Left ventricle myocardium inferior (tissue), 1 donor: ENCODE data around the gene SLC35D3. TPM values are rescaled to one million over a fixed set of nuclear protein-coding genes. Genes with fewer than 3 reads are reported as not detected.

ENCODE experiments used
- DNase-seq: peaks from one replicate; pipeline ENCODE4 v3.0.0-alpha.2; 2020
- H3K27ac ChIP-seq: fragments of 200-600 bp; replicated peaks from 2 replicates; pipeline ENCODE4 v1.8.0; 2021
- H3K27me3 ChIP-seq: fragments of 200-600 bp; 2 replicates; pipeline ENCODE4 v1.8.0; 2021; ENCODE audit warnings: low read depth
- H3K36me3 ChIP-seq: fragments of 200-600 bp; 2 replicates; pipeline ENCODE4 v1.8.0; 2021
- H3K4me1 ChIP-seq: fragments of 200-600 bp; 2 replicates; pipeline ENCODE4 v1.8.0; 2021
- H3K4me3 ChIP-seq: fragments of 200-600 bp; 2 replicates; pipeline ENCODE4 v1.8.0; 2021; ENCODE audit warnings: mild to moderate bottlenecking, moderate library complexity
- H3K9me3 ChIP-seq: fragments of 200-600 bp; replicated peaks from 2 replicates; pipeline ENCODE4 v1.8.0; 2021
- intact Hi-C: fragments of 100-400 bp; cut with micrococcal nuclease; formaldehyde crosslinking; loops from one replicate; pipeline ENCODE4 v1.11.0; 2022
- total RNA-seq: library from RNA; stranded (reverse); fragmentation: NEBNext Ultra II Directional; extraction: Animal tissue kit (Norgen Biotek cat#: 25700); gene quantifications from one replicate; pipeline ENCODE4 v1.2.1, GENCODE V29; 2021
- TF ChIP-seq, protein P1 (sequence below): fragments of 200-600 bp; IDR thresholded peaks from 2 replicates; pipeline ENCODE4 v1.8.0; 2021; ENCODE audit warnings: antibody characterized with exemption, mild to moderate bottlenecking, borderline replicate concordance
- donor health status: DM: no; HTN: yes; CAD: no; lungs with severe emphysema.

The SLC35D3 gene
- total RNA-seq, 1 donor from 2014 or later = 0.08 TPM

DNA sequence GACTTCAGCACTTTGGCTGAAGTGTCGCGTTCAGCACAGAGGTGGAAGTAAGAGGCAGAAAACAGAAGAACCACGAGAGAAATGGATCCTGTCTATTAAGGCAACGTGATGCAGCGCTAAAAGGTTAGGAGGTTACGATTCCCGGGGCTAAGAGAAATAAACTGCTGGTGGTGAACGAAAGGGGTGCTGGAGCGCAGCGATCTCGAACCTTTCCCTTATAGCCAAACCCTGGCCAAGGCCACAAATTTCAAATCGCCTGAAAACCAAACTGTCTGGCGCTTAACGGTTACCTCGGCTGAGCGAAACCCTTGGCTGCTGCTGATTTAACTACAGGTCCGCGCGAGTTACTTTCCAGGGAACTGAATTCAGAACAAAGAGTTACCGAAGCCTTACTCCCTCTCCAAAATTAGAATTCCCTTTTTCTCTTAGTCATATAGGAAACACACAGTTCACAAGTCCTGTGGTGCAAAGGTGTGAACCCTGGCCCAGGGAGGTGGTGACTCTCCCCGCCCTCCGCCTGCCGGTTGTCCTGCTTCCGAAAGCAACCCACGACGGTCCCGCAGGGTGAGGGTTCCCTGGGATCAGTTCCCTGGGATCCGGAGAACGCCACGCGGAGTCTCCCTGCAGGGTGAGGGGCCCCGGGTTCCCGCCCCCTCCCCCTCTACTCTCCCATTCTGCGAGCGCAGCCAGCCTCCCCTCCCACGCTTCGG lies 1.3 kb upstream of the SLC35D3 start:
- Histone ChIP-seq H3K4me3 (peak overlapping the region; percentile 73), H3K27me3 (peaks cover 76% of the 10 kb centered on the region), H3K4me1 (peaks cover 36% of the 10 kb centered on the region), H3K36me3 (peaks cover 5% of the 10 kb centered on the region), H3K9me3 (no peaks in the 10 kb centered on the region), H3K27ac (no peak overlapping the region)
- TF ChIP-seq, protein P1, sequence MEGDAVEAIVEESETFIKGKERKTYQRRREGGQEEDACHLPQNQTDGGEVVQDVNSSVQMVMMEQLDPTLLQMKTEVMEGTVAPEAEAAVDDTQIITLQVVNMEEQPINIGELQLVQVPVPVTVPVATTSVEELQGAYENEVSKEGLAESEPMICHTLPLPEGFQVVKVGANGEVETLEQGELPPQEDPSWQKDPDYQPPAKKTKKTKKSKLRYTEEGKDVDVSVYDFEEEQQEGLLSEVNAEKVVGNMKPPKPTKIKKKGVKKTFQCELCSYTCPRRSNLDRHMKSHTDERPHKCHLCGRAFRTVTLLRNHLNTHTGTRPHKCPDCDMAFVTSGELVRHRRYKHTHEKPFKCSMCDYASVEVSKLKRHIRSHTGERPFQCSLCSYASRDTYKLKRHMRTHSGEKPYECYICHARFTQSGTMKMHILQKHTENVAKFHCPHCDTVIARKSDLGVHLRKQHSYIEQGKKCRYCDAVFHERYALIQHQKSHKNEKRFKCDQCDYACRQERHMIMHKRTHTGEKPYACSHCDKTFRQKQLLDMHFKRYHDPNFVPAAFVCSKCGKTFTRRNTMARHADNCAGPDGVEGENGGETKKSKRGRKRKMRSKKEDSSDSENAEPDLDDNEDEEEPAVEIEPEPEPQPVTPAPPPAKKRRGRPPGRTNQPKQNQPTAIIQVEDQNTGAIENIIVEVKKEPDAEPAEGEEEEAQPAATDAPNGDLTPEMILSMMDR = no peak
- DNase-seq = no peak
- intact Hi-C loops = no loop called here

DNA sequence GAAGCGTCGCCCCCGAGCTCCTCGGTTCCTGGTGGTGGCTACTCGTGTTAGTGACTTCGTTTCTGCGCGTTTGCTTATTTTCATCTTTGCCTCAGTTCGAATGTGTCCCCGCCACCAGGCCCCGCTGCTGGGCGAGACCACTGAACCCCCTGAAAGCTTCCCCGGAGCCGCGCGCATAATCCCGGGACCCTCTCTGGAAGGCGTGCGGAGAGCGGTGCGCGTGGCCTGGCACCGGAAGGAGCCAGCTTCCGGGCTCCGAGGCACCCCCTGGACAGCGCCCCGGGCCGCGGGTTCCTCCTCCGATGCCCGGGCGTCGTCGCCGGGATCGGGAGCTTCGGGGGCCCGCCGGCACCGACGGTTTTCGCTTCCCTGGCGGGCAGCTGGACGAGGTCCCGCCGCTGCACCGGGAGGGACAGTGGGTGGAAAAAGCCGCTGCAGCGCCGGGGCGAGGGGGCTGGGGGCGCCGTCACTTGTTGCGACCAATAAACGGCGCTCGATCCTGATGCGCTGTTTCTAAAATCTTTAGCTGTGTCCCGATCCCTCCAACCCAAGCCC lies 643 bp upstream of the SLC35D3 start:
- intact Hi-C loops = no loop called here
- Histone ChIP-seq H3K27me3 (peaks cover 76% of the 10 kb centered on the region), H3K27ac (no peak overlapping the region), H3K4me3 (peak overlapping the region; percentile 73), H3K4me1 (peaks cover 36% of the 10 kb centered on the region), H3K36me3 (no peaks in the 10 kb centered on the region), H3K9me3 (no peaks in the 10 kb centered on the region)
- TF ChIP-seq, protein P1 = no peak
- no peak for DNase-seq

DNA sequence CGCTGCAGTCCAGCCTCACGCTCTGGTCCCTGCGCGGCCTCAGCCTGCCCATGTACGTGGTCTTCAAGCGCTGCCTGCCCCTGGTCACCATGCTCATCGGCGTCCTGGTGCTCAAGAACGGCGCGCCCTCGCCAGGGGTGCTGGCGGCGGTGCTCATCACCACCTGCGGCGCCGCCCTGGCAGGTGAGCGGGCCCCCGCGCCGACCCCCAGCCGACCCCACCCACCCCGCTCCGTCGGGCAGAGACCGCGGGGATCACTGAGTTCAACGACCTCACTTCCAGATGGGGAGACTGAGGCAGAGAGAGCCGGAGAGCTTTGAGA lies 545 bp downstream of the SLC35D3 start:
- Histone ChIP-seq H3K4me1 (peaks cover 36% of the 10 kb centered on the region), H3K4me3 (peak overlapping the region; percentile 73), H3K9me3 (no peaks in the 10 kb centered on the region), H3K27me3 (peaks cover 69% of the 10 kb centered on the region), H3K36me3 (no peaks in the 10 kb centered on the region), H3K27ac (no peak overlapping the region)
- DNase-seq = no peak
- intact Hi-C loops = no loop called here
- TF ChIP-seq, protein P1 = no peak

- Histone ChIP-seq H3K36me3 (no peaks in the 10 kb centered on the region), H3K4me1 (peaks cover 36% of the 10 kb centered on the region), H3K27me3 (peaks cover 64% of the 10 kb centered on the region), H3K27ac (no peak overlapping the region), H3K4me3 (peak overlapping the region; percentile 73), H3K9me3 (no peaks in the 10 kb centered on the region)
- intact Hi-C loops = no loop called here
- DNase-seq = no peak
- TF ChIP-seq, protein P1 = no peak
Measured at GRCh38 chr6:136923116-136923953, 1.2 kb downstream of the SLC35D3 start.

DNA sequence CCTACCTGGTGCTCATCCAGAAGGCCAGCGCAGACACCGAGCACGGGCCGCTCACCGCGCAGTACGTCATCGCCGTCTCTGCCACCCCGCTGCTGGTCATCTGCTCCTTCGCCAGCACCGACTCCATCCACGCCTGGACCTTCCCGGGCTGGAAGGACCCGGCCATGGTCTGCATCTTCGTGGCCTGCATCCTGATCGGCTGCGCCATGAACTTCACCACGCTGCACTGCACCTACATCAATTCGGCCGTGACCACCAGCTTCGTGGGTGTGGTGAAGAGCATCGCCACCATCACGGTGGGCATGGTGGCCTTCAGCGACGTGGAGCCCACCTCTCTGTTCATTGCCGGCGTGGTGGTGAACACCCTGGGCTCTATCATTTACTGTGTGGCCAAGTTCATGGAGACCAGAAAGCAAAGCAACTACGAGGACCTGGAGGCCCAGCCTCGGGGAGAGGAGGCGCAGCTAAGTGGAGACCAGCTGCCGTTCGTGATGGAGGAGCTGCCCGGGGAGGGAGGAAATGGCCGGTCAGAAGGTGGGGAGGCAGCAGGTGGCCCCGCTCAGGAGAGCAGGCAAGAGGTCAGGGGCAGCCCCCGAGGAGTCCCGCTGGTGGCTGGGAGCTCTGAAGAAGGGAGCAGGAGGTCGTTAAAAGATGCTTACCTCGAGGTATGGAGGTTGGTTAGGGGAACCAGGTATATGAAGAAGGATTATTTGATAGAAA lies 2.0 kb downstream of the SLC35D3 start:
- TF ChIP-seq, protein P1 = no peak
- Histone ChIP-seq H3K4me3 (no peak overlapping the region), H3K27me3 (peaks cover 56% of the 10 kb centered on the region), H3K9me3 (no peaks in the 10 kb centered on the region), H3K36me3 (no peaks in the 10 kb centered on the region), H3K27ac (no peak overlapping the region), H3K4me1 (peaks cover 36% of the 10 kb centered on the region)
- no peak for DNase-seq
- intact Hi-C loops = no loop called here
